Stimulated activated naive CD8-positive, alpha-beta T cell treated with anti-CD3 and anti-CD28 coated beads, Interleukin-15, Interleukin-2, amounts not matched to agents 100 ng/mL and 50 ng/mL, for 24 hours (primary cell): ENCODE results near the gene DNAJC25.
A peak's percentile ranks its signal among the peaks of the same experiment; 100 is the strongest.

Experiments
- H3K27ac Mint-ChIP-seq: one replicate; pipeline ENCODE4 v1.8.0; 2021; ENCODE audit warnings: mild to moderate bottlenecking, mixed read lengths
- H3K27me3 Mint-ChIP-seq: one replicate; pipeline ENCODE4 v1.8.0; 2021; ENCODE audit warnings: mixed read lengths
- H3K36me3 Mint-ChIP-seq: one replicate; pipeline ENCODE4 v1.8.0; 2021; ENCODE audit warnings: low read depth, mixed read lengths
- H3K4me1 Mint-ChIP-seq: one replicate; pipeline ENCODE4 v1.8.0; 2021; ENCODE audit warnings: low read depth, mixed read lengths
- H3K4me3 Mint-ChIP-seq: one replicate; pipeline ENCODE4 v1.8.0; 2021; ENCODE audit warnings: mild to moderate bottlenecking, mixed read lengths
- H3K9me3 Mint-ChIP-seq: one replicate; pipeline ENCODE4 v1.8.0; 2021; ENCODE audit warnings: mixed read lengths

Gene DNAJC25

GRCh38 chr9:111631214-111631971 lies at the start of gene DNAJC25:
TSS of gene DNAJC25 (plus strand) at chr9:111631334. CDS start at chr9:111631408, 74 bp downstream.
- Mint-ChIP-seq H3K36me3 (peaks cover 36% of the 10 kb centered on the region), H3K4me1 (peaks cover 54% of the 10 kb centered on the region), H3K4me3 (peak within 1 kb of the TSS; percentile 99), H3K27ac (peak within 1 kb of the TSS; percentile 95), H3K9me3 (no peaks in the 10 kb centered on the region), H3K27me3 (no peaks in the 10 kb centered on the region)

- Mint-ChIP-seq H3K36me3 (no peaks in the 10 kb centered on the region), H3K9me3 (no peaks in the 10 kb centered on the region), H3K4me3 (no peak overlapping the region), H3K27ac (no peak overlapping the region), H3K27me3 (peaks cover 8% of the 10 kb centered on the region), H3K4me1 (no peaks in the 10 kb centered on the region)
Observed at GRCh38 chr9:111582888-111583287, 48.2 kb upstream of the DNAJC25 start.

GRCh38 chr9:111586378-111586777 lies 44.8 kb upstream of the DNAJC25 start:
- H3K9me3 Mint-ChIP-seq: no peaks in the 10 kb centered on the region
- no peaks in the 10 kb centered on the region for H3K4me1 Mint-ChIP-seq
- H3K4me3 Mint-ChIP-seq: no peak overlapping the region
- no peaks in the 10 kb centered on the region for H3K36me3 Mint-ChIP-seq
- H3K27ac Mint-ChIP-seq: no peak overlapping the region
- peaks cover 8% of the 10 kb centered on the region for H3K27me3 Mint-ChIP-seq

- no peaks in the 10 kb centered on the region for H3K4me1 Mint-ChIP-seq
- no peaks in the 10 kb centered on the region for H3K36me3 Mint-ChIP-seq
- H3K4me3 Mint-ChIP-seq: no peak overlapping the region
- H3K27me3 Mint-ChIP-seq: peaks cover 8% of the 10 kb centered on the region
- no peaks in the 10 kb centered on the region for H3K9me3 Mint-ChIP-seq
- no peak overlapping the region for H3K27ac Mint-ChIP-seq
Observed at GRCh38 chr9:111588846-111589245, 42.3 kb upstream of the DNAJC25 start.

GRCh38 chr9:111597852-111598732 lies 33.0 kb upstream of the DNAJC25 start:
- Mint-ChIP-seq H3K36me3 (no peaks in the 10 kb centered on the region), H3K27me3 (peaks cover 45% of the 10 kb centered on the region), H3K4me3 (peak overlapping the region; percentile 84), H3K9me3 (no peaks in the 10 kb centered on the region), H3K4me1 (peaks cover 13% of the 10 kb centered on the region), H3K27ac (no peak overlapping the region)

GRCh38 chr9:111598733-111599091 lies 32.4 kb upstream of the DNAJC25 start:
- Mint-ChIP-seq H3K4me1 (peaks cover 13% of the 10 kb centered on the region), H3K4me3 (peak overlapping the region; percentile 84), H3K36me3 (no peaks in the 10 kb centered on the region), H3K9me3 (no peaks in the 10 kb centered on the region), H3K27ac (no peak overlapping the region), H3K27me3 (peaks cover 45% of the 10 kb centered on the region)

- no peak within 1 kb of the TSS for H3K27ac Mint-ChIP-seq
- H3K4me1 Mint-ChIP-seq: peaks cover 13% of the 10 kb centered on the region
- H3K4me3 Mint-ChIP-seq: peak within 1 kb of the TSS; percentile 84
- H3K27me3 Mint-ChIP-seq: peaks cover 45% of the 10 kb centered on the region
- H3K36me3 Mint-ChIP-seq: no peaks in the 10 kb centered on the region
- H3K9me3 Mint-ChIP-seq: no peaks in the 10 kb centered on the region
Observed at GRCh38 chr9:111599092-111599954, 31.8 kb upstream of the DNAJC25 start, which contains the start of gene PTGR1. TSS of gene PTGR1 (minus strand) at chr9:111599647. CDS start at chr9:111597422, 2,225 bp downstream.

GRCh38 chr9:111599955-111600343 lies 31.2 kb upstream of the DNAJC25 start:
- no peaks in the 10 kb centered on the region for H3K36me3 Mint-ChIP-seq
- no peak overlapping the region for H3K27ac Mint-ChIP-seq
- H3K27me3 Mint-ChIP-seq: peaks cover 45% of the 10 kb centered on the region
- peaks cover 13% of the 10 kb centered on the region for H3K4me1 Mint-ChIP-seq
- no peaks in the 10 kb centered on the region for H3K9me3 Mint-ChIP-seq
- peak overlapping the region; percentile 84 for H3K4me3 Mint-ChIP-seq

GRCh38 chr9:111601237-111602018 lies 29.7 kb upstream of the DNAJC25 start:
- Mint-ChIP-seq H3K27me3 (peaks cover 51% of the 10 kb centered on the region), H3K4me3 (no peak overlapping the region), H3K4me1 (peaks cover 13% of the 10 kb centered on the region), H3K36me3 (no peaks in the 10 kb centered on the region), H3K27ac (no peak overlapping the region), H3K9me3 (no peaks in the 10 kb centered on the region)

- Mint-ChIP-seq H3K36me3 (no peaks in the 10 kb centered on the region), H3K4me1 (peaks cover 10% of the 10 kb centered on the region), H3K4me3 (no peak overlapping the region), H3K9me3 (no peaks in the 10 kb centered on the region), H3K27me3 (peaks cover 39% of the 10 kb centered on the region), H3K27ac (no peak overlapping the region)
Observed at GRCh38 chr9:111603041-111603440, 28.1 kb upstream of the DNAJC25 start.

GRCh38 chr9:111604054-111604615 lies 27.0 kb upstream of the DNAJC25 start:
- peaks cover 39% of the 10 kb centered on the region for H3K27me3 Mint-ChIP-seq
- peaks cover 3% of the 10 kb centered on the region for H3K4me1 Mint-ChIP-seq
- H3K4me3 Mint-ChIP-seq: no peak overlapping the region
- H3K27ac Mint-ChIP-seq: no peak overlapping the region
- no peaks in the 10 kb centered on the region for H3K36me3 Mint-ChIP-seq
- no peaks in the 10 kb centered on the region for H3K9me3 Mint-ChIP-seq

- no peak overlapping the region for H3K4me3 Mint-ChIP-seq
- H3K9me3 Mint-ChIP-seq: no peaks in the 10 kb centered on the region
- no peaks in the 10 kb centered on the region for H3K36me3 Mint-ChIP-seq
- H3K27ac Mint-ChIP-seq: no peak overlapping the region
- peaks cover 34% of the 10 kb centered on the region for H3K27me3 Mint-ChIP-seq
- H3K4me1 Mint-ChIP-seq: no peaks in the 10 kb centered on the region
Observed at GRCh38 chr9:111605041-111605559, 26.0 kb upstream of the DNAJC25 start.

GRCh38 chr9:111610149-111610548 lies 21.0 kb upstream of the DNAJC25 start:
- H3K4me3 Mint-ChIP-seq: no peak overlapping the region
- H3K4me1 Mint-ChIP-seq: no peaks in the 10 kb centered on the region
- H3K9me3 Mint-ChIP-seq: no peaks in the 10 kb centered on the region
- peaks cover 37% of the 10 kb centered on the region for H3K27me3 Mint-ChIP-seq
- H3K36me3 Mint-ChIP-seq: no peaks in the 10 kb centered on the region
- no peak overlapping the region for H3K27ac Mint-ChIP-seq
